Brain microvascular endothelial cell (primary cell): Measurements from ENCODE around the gene CACFD1.

Experiments used
- DNase-seq: peaks from one replicate; pipeline ENCODE4 v3.0.0-alpha.2; 2020
- H3K27ac ChIP-seq: fragments of 250-450 bp; sonication (Bioruptor Pico); 2 replicates; pipeline ENCODE4 v1.5.1; 2020; ENCODE audit warnings: mild to moderate bottlenecking, moderate library complexity
- H3K27me3 ChIP-seq: fragments of 250-450 bp; sonication (Bioruptor Pico); replicated peaks from 2 replicates; pipeline ENCODE4 v1.5.1; 2020; ENCODE audit warnings: mild to moderate bottlenecking
- H3K36me3 ChIP-seq: fragments of 250-450 bp; sonication (Bioruptor Pico); replicated peaks from 2 replicates; pipeline ENCODE4 v1.5.1; 2020; ENCODE audit warnings: mild to moderate bottlenecking
- H3K4me3 ChIP-seq: 2 replicates; pipeline ENCODE4 v1.5.1; 2011; ENCODE audit warnings: low read depth, mild to moderate bottlenecking, control low read depth, low read length, moderate library complexity
- CTCF ChIP-seq: IDR thresholded peaks from 2 replicates; pipeline ENCODE4 v1.5.1; 2011; ENCODE audit warnings: low read depth, mild to moderate bottlenecking, moderate library complexity, low read length, control low read depth, inconsistent platforms; ENCODE audit errors: missing control alignments
- in situ Hi-C: cut with HindIII; loops from 2 replicates; pipeline ENCODE4 v1.10.0; 2017; ENCODE audit warnings: low sequenced_read_pairs, low pct_ligation_motif_present

The CACFD1 gene

GRCh38 chr9:133518200-133518599 lies 58.4 kb downstream of the CACFD1 start:
- DNase-seq, result no peak
- H3K36me3 ChIP-seq, result no peaks in the 10 kb centered on the region
- H3K27ac ChIP-seq, result no peak overlapping the region
- no peak for TF ChIP-seq CTCF
- no peak overlapping the region for H3K4me3 ChIP-seq
- no peaks in the 10 kb centered on the region for H3K27me3 ChIP-seq
- in situ Hi-C loops, result no loop called here

GRCh38 chr9:133518706-133519449 lies 59.1 kb downstream of the CACFD1 start:
- no peaks in the 10 kb centered on the region for H3K27me3 ChIP-seq
- no peak for TF ChIP-seq CTCF
- no peaks in the 10 kb centered on the region for H3K36me3 ChIP-seq
- no peak overlapping the region for H3K4me3 ChIP-seq
- in situ Hi-C loops, result no loop called here
- DNase-seq, result no peak
- H3K27ac ChIP-seq, result no peak overlapping the region

- H3K27ac ChIP-seq, result no peak overlapping the region
- TF ChIP-seq CTCF, result no peak
These were observed 59.9 kb downstream of the CACFD1 start for GRCh38 chr9:133519693-133520092.

GRCh38 chr9:133520121-133520835 lies 60.5 kb downstream of the CACFD1 start:
- in situ Hi-C loops, result no loop called here
- no peak overlapping the region for H3K4me3 ChIP-seq
- DNase-seq, result no peak
- H3K36me3 ChIP-seq, result no peaks in the 10 kb centered on the region
- no peaks in the 10 kb centered on the region for H3K27me3 ChIP-seq
- no peak for TF ChIP-seq CTCF
- H3K27ac ChIP-seq, result no peak overlapping the region

More at GRCh38 chr9:133519693-133520092, 59.9 kb downstream of the CACFD1 start:
- no peaks in the 10 kb centered on the region for H3K36me3 ChIP-seq
- H3K27me3 ChIP-seq, result no peaks in the 10 kb centered on the region
- in situ Hi-C loops, result no loop called here
- no peak for DNase-seq
- no peak overlapping the region for H3K4me3 ChIP-seq
